ENCODE results near the gene DNM2. TPM values are rescaled to one million over a fixed set of nuclear protein-coding genes. Genes with fewer than 3 reads are reported as not detected.

DNM2 gene
- total and polyA plus RNA-seq, 10 of the 15 experiments (the other 5 are each of a cell fraction or from before 2014, with no cell fraction given): 1.2 to 146 (median 68.9) TPM

GRCh38 chr19:10819124-10820060, 101.5 kb downstream of the DNM2 start:
- peaks cover 11 to 22% of the 10 kb centered on the region in 2 experiments for H3K36me3 ChIP-seq (ENCODE audit: control insufficient read depth in 2 of 2, insufficient read depth in 2 of 2, low read length in 1 of 2)
- H4K20me1 ChIP-seq (ENCODE audit: control insufficient read depth, insufficient read depth): no peaks in the 10 kb centered on the region; the same call in 1 of the 2 replicates
- no peak overlapping the region for H3K4me3 ChIP-seq
- ATAC-seq: no peak
- CTCF ChIA-PET: interaction anchor here (1.1 to 3.1 kb wide), 4 partner anchors 45 to 118 kb away, joined by 3 to 37 read pairs (median 10); partner anchors contain the start of genes DNM2 and QTRT1
- no peaks in the 10 kb centered on the region for H3K79me2 ChIP-seq (ENCODE audit: control insufficient read depth, insufficient read depth, low read length)
- POLR2A ChIA-PET: no interaction called here
- SMC1A ChIA-PET (ENCODE audit: uncharacterized antibody, unreplicated experiment): no interaction called here
- H3K27ac ChIP-seq (ENCODE audit: control insufficient read depth, insufficient read depth): no peak overlapping the region
- TF ChIP-seq FOXM1 (IDR thresholded peaks at IDR 0.05; ENCODE audit: low read depth, low read length): no peak
- no peak for TF ChIP-seq MLLT1 (IDR thresholded peaks at IDR 0.05)
- no peak for TF ChIP-seq MYC (IDR thresholded peaks at IDR 0.05; ENCODE audit: insufficient read depth, insufficient read length, insufficient replicate concordance, low read length, severe bottlenecking)
- TF ChIP-seq ZNF384 (IDR thresholded peaks at IDR 0.05; ENCODE audit: borderline replicate concordance, low read depth, low read length): no peak
- no peak for TF ChIP-seq CTCF (IDR thresholded peaks at IDR 0.05 in 2 of 3, conservative IDR thresholded peaks at IDR 0.05 in 1 of 3; ENCODE audit: control insufficient read depth in 2 of 3, extremely low read depth in 1 of 3, insufficient read depth in 1 of 3, low read depth in 3 of 3, low read length in 3 of 3)
- no peak for TF ChIP-seq KDM1A (IDR thresholded peaks at IDR 0.05; ENCODE audit: borderline replicate concordance)
- TF ChIP-seq SREBF2 (IDR thresholded peaks at IDR 0.05; ENCODE audit: low read length): no peak
- TF ChIP-seq EED (IDR thresholded peaks at IDR 0.05; ENCODE audit: low read depth): no peak
- TF ChIP-seq MEF2B (IDR thresholded peaks at IDR 0.05; ENCODE audit: partially characterized antibody, poor library complexity, severe bottlenecking): no peak
- TF ChIP-seq SIN3A (IDR thresholded peaks at IDR 0.05; ENCODE audit: low read depth, low read length): no peak
- TF ChIP-seq NFIC (IDR thresholded peaks at IDR 0.05; ENCODE audit: low read depth, low read length): no peak
- no peak for TF ChIP-seq LARP7 (IDR thresholded peaks at IDR 0.05)
- no peak for TF ChIP-seq MTA2 (IDR thresholded peaks at IDR 0.05; ENCODE audit: low read depth)
- TF ChIP-seq ATF2 (IDR thresholded peaks at IDR 0.05; ENCODE audit: low read length): no peak
- TF ChIP-seq PAX8 (IDR thresholded peaks at IDR 0.05): no peak
- H3K27me3 ChIP-seq (replicated peaks in 1 of 2; ENCODE audit: control insufficient read depth in 2 of 2, insufficient read depth in 2 of 2, low read length in 1 of 2): no peaks in the 10 kb centered on the region
- H3K9me3 ChIP-seq (replicated peaks; ENCODE audit: control insufficient read depth, insufficient read depth, low read length): no peaks in the 10 kb centered on the region
- no peak overlapping the region for H3K4me2 ChIP-seq (ENCODE audit: control insufficient read depth, insufficient read depth)
- no peak for DNase-seq (ENCODE audit: low read depth, low spot score)
- no peak overlapping the region for H3K9ac ChIP-seq (ENCODE audit: control insufficient read depth, insufficient read depth, low read length)
- no peak overlapping the region for H2AFZ ChIP-seq (ENCODE audit: control insufficient read depth, low read depth, low read length)
- in situ Hi-C loops (cut with MboI) (no loop called here), intact Hi-C loops (cut with micrococcal nuclease; ENCODE audit: unreplicated experiment) (loop anchor here (1.0 kb wide), 1 partner anchor 102 kb away; no protein-coding TSS in a partner anchor)
- no TSS peak for BruUV-seq (replicated peaks)
- no peak for FAIRE-seq
- WGBS (ENCODE audit: insufficient coverage, insufficient replicate concordance, low lambda C conversion rate, missing lambda C conversion rate): 97% methylated on average over 27 of the region's 27 CpGs
- RAD21 ChIA-PET (ENCODE audit: unreplicated experiment): no interaction called here
- no peaks in the 10 kb centered on the region for H3K4me1 ChIP-seq (ENCODE audit: control insufficient read depth, insufficient read depth, low read length)
